HG03521 (cell line): ENCODE results near the gene KIAA0930.

ENCODE experiments used
- ATAC-seq: cut with Tn5 transposase; IDR thresholded peaks from one replicate; pipeline ENCODE4 v1.9.1; 2021; ENCODE audit warnings: mild to moderate bottlenecking, moderate library complexity; ENCODE audit not compliant: unreplicated experiment

Gene KIAA0930

DNA sequence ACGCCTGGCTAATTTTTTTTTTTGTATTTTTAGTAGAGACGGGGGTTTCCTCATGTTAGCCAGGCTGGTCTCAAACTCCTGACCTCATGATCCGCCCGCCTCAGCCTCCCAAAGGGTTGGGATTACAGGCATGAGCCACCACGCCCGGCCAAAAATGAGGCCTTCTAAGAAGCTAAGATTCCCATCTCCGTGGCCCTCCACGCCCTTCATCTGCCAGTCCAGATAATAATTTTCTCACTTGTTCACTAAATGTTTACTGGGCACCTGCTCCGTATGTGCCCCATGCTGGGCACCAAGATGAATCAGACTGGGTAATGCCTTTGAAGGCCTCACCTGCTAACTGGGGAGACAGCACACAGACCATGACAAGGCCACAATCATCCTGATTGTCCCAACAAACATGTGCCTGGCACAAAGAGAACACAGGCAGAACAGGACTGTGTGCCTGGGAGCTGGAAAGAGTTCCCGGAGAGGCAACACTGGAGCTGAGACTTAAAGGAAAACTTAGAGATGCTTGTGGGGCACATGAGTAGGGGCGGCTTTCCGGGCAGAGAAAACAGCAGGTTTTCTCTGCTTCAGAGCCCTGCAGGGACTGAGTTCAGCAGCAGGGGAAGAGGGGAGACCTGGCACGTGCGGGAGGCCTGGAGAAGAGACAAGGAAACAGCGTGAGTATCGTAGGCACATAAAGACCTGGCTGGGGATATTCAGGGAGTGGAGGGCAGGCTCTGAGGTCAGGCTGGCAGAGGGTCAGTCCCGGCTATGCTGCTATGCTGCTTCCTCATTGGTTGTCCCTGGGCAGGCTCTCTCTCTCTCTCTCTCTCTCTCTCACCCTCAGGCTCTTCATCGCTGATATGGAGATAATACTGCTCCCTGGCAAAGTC is 2.4 kb downstream of the KIAA0930 start:
- no peak for ATAC-seq

DNA sequence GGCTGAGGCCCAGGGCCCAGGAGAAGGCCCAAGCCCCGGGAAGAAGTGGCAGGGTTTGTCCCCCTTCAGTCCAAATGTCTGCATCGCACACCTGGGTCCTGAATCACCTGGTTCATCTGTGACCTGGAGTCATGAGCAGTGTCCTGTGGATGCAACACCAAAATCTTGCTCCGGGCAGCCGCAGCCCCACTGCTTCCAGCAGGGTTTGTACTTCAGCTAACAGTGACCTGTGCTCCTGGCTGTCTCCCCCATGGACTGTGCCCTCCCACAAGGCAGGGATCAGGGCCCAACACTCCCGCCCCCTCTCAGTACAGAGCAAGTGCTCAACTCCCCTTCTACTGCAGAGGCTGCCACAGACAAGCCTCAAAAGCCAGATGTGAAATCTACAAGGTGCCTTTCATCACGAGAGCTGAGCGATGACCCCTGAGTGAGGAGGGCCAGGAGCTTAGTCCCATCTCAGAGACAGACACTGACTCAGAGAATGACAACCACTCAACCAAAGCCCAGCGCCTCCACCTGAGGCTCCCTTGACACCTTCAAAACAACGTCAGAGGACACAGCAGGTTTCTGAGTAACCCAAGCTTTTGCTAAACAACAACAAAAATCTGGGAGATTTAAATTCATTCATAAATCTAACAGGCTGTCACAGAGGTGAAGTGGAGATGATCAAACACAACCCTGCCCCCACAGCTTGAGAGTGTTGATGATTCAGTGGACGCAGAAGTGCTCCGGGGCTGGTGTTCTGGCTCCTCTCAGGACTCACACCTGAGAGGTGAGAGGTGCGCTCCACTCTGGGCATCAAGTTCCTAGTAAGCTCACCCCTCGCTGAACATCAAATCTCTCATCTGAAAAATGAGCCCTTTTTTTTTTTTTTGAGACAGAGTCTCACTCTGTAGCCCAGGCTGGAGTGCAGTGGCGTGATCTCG is 3.4 kb downstream of the KIAA0930 start:
- no peak for ATAC-seq

DNA sequence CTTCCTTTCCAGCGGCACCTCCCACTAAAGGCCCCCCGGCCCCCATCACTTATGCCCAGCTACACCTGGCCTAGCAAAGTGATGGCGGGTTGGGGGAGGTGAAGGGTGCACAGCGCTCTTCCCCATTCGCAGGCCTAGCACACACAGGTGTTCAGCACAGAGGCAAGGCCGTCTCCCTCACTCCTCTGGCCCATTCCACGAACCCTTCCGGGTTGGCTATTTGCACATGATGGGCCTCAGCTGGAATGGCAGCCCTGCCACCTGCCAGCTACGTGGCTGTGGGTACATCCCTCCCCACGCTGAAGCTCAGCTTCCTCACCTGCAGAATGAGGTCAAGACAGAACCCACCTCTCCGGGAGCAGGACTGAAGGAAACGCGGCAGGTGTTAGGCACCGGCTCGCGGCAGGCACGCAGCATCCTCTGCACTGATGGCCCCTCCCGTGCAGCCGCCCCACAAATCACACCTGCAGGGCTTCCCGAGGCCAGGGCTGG is 4.8 kb downstream of the KIAA0930 start:
- no peak for ATAC-seq

DNA sequence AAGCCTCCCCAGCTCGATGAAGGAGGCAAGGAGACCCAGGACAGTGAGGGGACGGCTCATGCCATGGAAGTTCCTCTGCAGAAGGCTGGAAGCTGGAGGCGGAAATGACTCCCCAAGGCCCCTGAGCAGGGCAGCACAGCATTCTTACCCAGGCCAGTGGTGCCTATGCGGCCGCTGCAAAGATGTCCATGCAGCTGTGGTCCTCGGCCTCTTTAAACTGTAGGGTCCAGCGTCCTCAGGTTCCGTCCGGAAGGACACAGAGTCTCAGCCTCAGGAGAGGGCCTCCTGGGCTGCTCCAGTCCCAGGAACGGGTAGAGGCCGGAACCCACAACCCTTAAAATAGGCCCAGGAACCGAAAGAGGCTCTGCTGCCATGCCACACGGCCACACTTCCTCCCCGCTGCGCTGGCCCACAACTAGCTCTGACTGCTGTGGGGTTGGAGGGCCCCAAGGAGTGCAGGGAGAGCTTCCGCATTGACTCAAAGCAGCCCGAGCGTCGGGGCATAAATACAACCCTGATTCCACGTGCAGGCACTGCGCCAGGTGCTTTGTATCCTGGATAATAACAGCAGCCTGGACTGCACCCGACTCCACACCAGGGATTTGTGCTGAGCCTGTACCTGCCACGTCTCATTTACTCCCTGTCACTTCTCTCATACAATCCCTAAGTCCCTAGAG is 5.5 kb downstream of the KIAA0930 start:
- ATAC-seq = peak; percentile 70

DNA sequence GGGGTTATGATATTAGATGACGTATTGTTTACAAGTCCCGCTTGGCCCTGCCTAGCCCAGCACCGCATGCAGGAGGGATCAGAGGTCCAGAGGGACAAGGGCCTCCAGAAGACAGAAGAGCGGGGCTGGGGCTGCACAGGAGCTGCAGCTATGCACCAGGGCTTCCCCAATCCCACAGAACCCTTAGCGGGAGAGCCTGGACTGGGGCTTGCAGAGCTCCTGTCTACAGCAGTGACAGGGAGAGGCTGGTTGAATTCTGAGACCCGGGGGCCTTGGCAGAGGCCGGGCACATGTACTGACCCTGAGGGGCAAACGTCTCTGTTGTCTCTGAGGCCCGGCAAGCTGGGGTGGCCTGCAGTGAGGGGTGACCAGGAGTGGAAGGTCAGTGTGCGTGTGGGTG is 6.9 kb downstream of the KIAA0930 start:
- no peak for ATAC-seq

DNA sequence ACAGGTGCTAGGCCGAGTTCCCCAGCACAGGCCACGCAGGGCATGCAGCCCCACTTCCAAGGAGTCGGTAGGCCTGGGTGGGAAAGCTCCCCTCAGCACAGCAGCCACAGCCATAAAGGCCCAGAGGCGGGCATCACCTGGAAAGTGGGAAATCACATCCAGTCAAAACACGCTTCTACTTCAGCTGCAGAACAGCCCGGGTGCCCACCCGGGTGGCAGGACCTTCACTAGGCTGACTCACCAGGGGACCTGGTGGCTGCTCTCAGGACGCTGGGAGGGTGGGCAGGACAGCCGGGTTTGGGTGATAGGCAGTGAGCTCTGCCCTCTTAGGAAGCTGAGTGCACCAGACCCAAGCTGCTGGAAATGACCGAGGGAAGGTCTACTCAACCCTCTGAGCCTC is 7.3 kb downstream of the KIAA0930 start:
- ATAC-seq = no peak

DNA sequence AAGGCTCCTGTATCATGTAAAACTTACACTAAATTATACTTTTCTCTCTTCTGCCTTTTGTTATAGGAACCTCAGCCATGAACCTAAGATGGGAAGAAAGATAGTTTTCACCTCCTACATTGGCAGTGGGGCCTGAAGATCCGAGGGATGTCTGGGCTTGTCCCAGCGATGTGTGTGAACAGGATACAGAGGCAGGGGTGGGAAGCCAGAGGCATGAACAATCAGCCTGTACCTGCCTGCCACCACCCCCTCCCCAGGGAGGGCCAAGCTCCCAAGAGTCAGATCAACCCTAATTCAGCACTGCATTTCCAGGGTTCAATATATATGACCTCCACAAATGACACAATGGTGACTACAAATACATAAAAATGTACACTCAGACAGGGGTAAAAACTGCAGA is 9.4 kb downstream of the KIAA0930 start:
- ATAC-seq = no peak

DNA sequence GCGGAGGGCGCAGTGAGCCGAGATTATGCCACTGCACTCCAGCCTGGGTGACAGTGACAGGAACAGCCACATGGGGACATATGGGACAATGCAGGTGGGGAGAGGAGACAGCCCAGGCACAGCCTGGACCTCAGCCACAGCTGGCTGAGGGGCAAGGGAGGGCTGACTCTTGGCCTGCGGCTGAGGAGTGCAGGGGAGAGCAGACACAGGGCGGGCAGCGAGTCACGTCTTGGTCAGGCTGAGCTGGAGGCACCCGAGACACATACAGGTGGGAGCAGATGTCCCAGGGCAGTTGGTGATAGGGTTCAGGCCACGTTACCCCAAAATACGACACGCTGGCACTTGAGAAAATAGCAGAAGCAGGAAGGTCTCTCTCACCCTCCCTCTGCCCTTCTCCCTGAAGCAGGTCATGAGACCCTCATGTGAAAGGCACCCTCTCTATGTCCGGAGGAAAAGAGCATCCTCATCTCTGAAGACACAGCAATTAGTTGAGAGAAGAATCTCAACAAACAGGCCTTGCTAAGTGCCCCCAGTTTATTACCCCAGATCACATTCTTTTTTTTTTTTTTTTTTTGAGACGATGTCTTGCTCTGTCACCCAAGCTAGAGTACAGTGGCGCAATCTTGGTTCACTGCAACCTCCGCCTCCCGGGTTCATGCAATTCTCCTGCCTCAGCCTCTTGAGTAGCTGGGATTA is 10.5 kb downstream of the KIAA0930 start:
- no peak for ATAC-seq

DNA sequence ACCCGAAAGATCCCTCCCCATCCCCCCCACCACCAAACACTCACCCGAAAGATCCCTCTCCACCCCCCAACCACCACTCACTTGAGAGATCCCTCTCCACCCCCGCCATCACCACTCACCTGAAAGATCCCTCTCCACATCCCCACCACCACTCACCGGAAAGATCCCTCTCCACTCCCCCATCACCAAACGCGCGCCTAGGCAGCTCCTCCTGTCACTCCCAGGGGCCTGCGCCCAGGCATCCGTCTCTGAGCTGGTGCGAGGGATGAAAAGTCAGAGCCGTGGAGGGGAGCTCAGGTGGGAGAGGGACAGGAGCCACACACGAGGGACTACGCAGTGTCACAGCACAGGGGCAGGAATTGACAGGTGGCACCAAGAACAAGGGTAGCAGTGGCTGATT is 11.5 kb downstream of the KIAA0930 start:
- ATAC-seq = no peak

DNA sequence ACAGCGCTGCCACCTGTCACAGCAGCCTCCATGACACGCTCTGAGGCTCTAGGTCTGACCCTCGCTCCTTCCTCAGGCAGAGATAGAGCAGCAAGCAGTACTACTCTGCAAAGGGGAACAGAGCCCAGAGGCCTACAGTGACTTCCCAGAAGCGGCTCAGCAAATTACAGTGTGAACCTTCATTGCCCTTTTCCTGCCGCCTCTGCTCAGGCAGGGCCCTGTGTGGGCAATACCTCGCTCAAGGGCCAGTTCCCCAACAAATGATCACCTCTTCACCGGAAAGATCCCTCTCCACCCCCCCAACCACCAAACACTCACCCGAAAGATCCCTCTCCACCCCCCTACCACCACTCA is 12.3 kb downstream of the KIAA0930 start:
- ATAC-seq = no peak

DNA sequence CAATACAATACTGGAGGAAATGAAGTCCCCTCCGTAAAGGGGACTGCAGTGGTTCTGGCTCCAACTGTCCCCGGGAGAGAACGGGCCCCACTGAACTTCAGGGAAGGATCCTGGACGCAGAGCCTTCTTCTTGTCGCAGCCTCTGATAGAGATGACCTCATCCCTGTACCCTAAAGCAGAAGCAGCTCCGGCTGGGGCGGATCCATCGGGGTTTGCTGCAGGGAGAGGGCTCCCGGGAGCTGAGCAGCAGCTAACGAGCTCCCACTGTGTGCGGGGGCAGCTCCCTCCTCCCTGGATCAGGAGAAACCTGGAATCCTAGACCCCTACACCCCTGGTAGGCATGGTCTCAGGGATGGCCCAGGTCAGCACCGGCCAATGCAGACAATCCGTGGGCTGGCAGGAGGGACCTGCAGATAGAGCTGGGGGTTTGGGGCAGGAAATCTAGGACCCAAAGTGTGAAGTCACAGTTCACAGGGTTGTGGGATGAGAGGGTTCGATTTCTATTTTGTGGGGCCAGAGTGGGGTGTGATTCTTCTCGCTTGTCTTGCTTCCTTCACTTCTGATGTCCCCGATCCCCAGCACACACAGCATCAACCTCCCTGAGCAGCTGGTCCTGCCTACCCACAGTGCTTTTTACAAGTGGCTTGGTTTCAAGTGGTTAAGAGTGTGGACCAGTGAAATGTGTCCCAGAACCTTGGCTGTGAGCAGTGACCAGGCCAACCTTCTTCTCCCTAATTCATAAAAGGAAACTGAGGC is 12.9 kb downstream of the KIAA0930 start:
- ATAC-seq = no peak

DNA sequence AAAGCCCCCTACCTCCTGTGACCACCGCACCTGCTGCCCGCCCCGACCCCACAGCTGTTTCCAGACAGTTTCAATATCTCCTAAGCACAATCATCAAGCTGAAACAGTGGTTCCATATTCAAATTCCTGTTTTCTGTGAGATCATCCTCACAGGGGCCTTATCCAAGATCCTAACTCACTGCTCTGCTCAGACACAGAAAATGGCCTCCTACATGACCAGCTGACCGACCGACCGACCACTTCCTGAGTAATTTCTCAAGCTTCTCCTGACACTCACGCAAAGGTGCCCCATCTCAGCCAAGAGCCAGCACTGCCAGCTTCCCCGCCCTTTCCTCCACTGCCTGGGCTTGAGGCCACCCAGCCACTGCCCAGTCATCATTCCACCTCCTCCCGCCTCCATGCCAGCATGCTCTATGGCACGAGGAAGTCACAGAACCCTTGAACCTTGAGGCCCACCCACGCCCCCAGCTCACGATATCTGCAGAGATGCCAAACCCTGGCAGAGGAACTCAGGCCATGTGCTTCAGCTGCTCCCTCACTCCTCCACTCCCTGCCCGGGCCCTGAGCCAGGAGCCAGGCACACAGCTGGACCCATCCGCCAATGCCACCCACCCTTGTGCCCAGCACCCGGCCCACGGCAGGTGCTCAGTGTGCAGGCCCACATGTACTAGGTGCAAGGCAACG is 14.0 kb downstream of the KIAA0930 start:
- ATAC-seq = no peak

DNA sequence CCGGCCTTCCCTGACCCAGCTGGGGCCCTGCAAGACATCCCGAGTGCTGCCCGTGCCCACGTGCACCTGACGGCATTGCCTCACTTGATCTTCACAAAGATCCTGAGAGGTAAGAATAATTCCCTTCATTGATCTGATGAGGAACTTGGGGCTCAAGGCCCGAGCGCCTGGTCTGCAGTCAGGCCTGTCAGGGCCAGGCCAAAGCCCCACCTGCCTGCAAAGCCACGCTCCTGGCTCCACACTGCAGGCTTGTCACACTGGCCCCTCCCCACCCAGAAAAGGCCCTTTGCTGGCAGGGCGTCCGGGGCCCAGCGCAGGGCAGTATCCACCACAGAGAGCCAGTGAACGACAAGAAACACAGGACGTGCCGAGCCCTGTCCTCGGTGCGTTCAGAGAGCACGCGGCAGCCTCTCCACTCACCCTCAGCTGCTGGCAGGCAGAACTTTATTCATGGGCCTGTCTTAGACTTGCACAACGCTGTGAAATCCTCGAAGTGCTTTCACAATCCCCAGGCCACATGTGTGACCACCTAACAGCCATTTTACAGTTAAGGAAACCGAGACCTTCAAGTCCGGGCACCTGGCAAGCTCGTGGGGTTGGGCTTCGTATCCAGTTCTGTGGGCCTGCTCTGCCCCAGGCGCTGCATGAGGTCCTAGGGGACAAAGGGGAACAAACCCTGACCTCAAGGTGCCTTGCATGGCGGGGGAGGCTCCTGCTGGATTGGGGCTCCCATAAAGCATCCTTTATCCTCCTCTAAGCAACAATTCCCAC is 14.8 kb downstream of the KIAA0930 start:
- ATAC-seq = no peak

DNA sequence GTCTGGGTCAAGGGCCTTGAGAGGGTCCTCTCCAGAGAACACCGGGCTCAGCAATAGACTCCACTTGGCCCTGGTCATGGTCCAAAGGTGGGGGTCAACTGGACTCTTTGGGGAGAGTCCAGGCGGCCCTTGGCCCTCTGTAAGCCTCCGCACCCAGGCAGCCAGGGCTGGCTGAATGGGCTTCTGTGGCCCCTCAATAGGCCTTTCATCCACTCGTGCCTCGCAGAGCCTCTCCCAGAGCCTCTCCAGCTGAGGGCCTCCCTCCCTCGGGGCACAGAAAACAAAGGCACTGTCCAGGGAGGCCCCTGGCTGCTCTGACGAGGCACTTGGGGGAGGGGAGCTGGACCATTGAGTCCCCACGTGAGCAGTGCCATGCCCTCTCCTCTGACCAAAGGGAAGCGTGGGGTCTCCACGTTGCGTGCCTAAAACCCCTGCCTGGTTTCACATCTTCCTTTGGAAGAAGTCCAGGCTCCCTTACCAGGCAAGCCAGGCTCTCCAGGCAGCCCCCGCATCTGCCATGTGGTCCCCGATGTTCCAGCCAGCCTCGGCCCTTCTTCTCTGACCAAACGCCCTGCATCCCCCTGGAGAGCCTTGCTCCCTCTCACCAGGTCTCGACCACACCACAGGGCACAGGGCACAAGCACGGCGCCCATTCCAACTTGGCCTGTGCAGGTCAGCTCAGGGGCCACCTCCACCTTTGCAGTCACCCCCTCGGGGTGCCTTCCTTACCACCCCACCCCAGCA is 15.5 kb downstream of the KIAA0930 start:
- no peak for ATAC-seq

DNA sequence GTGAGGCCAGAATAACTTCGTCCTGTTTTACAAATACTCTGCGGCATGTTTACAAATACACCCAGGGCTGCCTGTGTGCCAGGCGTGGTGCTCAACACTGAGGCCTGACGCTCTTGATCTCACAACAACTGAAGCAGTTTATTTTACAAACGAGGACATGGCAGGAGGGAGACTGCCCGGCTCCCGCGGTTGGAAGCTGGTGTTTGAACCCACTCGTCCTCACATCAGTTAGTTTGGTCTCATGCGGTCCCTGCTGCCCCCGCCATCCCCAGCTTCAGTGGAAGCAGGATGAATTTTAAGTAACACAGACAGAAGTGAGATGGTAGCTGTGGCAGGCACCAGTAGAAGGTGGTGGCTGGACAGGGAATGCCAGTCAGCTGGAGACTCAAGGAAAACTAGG is 16.4 kb downstream of the KIAA0930 start:
- ATAC-seq = no peak

DNA sequence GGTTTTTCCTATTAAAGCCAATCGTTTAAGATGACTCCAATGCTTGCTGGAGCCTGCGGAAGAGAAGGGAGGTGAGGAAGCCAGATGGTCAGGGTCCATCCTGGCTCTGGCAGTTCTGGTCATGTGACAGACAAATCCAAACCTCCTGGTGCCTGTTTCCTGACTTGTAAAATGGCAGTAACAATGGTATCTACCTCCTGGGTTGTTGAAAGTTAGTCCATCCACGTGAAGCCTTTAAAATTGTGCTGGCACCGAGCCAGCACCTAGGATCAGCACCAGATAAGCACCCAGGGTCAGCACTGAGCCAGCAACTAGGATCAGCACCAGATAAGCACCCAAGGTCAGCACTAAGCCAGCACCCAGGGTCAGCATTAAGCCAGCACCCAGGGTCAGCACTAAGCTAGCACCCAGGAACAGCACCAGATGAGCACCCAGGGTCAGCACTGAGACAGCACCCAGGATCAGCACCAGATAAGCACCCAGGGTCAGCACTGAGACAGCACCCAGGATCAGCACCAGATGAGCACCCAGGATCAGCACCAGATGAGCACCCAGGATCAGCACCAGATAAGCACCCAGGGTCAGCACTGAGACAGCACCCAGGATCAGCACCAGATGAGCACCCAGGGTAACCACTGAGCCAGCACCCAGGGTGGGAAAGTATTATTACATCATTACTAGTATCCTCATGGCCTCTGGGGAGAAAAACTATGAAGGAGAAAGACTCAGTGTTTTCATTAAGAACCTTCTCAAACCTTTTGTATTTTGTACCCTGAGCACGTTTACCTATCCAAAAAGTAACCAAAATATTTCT is 17.2 kb downstream of the KIAA0930 start:
- no peak for ATAC-seq

DNA sequence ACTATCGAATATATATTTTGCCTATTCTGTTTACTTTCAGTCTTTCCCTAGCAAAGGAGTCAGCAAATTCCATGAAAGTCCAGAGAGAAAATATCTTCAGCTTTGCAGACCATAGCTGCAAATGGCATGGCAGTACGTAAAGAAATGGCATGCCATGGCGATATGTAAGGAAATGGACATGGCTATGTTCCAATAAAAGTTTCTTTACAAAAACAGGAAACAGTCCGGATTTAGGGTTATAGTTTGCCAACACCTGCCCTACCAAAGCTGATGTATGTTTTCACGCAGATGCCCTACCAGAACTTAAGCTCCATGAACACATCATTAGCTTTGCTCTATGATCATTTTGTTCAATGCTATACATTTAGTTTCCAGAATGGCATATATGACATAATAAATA is 19.5 kb downstream of the KIAA0930 start:
- no peak for ATAC-seq
